Inflammatory macrophage treated with lipopolysaccharide for 4 hours (primary cell): ENCODE results near the gene ETFA.

Experiments used
- DNase-seq: peaks from one replicate; pipeline ENCODE4 v3.0.0-alpha.2; 2020

ETFA gene

DNA sequence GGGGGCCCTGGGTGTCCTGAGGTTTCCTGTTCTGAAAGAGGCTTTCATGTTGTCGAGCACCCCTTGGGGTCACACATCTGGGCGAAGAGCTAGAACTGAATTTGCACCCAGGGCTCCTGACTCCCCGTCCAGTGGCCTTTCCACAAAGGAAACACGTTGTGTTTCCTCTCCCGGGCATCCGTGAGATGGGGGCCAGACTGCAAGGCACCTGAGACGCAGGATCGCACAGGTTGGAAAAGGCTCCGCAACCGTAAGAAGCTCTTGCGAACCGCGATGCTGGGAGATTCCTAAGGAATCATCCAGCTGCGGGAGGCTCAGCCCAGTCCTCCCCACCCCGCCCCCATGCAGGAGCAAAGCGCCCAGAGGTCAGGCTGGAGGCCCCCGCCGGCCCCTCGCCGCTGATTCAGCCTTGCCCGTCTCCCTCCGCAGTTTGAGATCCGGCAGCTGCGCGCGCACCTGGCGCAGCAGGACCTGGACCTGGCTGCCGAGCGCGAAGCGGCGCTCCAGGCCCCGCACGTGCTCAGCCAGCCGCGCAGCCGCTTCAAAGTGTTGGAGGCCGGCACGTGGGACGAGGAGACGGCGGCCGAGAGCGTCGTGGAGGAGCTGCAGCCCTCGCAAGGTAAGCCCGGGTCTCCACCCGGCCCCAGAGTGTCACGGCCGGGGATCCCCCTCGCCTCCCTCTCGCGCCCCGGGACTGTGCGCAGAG is 119.6 kb downstream of the ETFA start:
- no peak for DNase-seq

DNA sequence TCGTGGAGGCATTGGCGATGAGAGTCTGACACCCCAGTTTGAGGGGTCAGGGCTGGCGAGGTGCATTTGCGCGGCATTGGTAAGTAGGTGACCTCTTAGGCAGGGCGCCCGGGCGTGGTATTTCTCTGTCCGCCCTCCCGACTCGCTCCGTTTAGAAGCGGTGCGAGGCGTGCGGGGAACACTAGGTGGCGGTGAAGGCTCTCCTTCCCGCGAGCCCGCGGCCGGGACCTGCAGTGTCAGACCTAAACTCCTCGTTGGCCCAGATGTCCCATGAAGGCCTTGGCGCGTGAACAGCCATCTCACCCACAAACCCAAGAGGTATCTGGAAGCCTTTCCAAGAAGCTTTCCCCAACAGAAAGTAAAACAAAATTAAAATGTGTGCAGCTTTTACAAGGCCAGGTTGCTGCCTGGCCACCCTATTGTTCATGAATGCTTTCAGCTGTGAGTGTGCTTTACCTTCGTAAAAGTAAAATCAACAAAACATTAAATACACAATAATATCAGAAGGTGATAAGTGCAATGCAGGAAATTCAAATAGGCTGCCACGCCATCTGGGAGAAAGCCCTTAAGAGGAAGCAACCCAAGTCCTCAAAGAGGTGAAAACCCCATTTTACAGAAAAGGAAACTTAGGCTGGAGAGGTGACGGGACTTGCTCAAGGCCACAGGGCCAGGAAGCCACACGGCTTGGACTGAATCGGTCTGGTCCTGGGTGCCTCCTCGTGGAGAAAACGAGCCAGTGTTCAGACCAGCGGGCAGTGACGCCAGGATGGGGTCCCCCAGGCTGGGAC is 120.3 kb downstream of the ETFA start:
- peak; percentile 64 for DNase-seq

DNA sequence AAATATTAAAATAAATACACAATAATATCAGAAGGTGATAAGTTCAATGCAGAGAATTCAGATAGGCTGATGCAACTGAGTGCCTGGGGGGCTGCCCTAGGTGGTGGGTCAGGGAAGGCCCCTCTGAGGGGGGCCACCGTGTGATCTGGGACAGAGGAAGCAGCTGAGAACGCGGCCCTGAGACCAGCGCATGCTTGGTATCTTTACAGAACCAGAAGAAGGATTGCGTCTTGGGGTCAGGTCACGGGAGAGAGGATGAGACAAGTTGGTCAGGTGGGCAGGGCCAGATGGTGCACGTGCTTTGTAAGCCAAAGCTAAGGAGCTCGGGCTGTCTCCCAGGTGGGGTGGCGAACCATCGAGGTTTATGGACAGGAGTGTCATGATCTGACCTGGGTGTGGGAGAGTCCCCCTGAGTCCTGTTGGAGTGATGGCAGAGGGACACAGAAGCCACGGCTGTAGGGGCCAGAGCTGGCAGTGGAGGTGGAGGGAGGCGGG is 121.2 kb downstream of the ETFA start:
- DNase-seq: peak; percentile 7

DNA sequence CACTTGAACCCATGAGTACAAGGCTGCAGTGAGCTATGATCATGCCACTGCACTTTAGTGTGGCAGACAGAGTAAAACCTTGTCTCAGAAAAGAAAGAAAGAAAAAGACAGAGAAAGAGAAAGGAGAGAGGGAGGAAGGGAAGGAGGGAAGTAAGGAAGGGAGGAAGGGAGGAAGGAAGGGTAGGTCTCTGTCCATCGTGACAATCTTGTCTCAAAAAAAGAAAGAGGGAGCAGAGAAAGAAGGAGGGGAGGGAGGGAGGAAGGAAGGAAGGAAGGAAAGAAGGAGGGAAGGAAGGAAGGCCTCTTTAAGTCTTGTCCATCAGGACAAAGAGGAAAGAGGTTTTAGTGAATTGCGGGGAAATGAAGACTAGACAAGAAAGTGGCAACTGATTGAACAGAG is 122.2 kb downstream of the ETFA start:
- no peak for DNase-seq

DNA sequence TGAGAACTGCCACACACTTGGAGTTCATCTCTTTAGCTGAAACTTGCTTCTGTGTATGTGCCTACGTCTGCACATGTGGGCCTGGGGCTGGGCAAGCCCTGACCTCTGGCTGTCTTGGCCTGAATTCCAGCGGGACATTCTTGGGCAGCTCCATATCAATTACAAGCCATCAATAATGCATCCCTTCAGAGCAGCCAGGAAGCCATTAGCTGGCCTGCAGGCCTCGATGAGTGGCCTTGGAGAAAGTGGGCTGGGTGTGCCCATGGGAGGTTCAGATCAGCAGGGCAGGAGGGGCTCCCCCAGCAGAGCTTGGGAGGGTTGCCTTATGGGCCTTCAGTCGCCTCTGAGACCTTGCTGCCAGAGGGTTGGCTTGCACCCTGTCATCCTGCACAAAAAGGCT is 124.1 kb downstream of the ETFA start:
- DNase-seq: no peak

DNA sequence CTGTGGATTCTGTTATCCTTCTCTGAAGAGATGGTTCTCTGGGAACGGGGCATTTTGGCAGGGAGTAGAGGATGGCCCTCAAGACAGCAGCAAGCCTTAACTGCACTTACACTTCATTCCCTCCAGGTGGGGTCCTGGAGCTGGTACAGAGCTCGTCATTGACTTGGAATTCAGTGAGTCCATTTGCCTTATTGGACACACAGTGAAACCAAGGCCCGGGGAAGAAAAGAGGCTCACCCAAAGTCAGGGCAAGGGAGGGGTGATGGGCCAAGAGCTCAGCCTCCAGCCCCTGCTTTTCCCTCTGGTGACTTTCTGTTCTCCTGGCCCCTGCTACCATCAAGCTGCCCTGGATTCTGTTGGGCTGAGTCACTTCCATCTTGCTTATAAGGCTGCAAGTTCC is 125.6 kb downstream of the ETFA start:
- peak; percentile 27 for DNase-seq

DNA sequence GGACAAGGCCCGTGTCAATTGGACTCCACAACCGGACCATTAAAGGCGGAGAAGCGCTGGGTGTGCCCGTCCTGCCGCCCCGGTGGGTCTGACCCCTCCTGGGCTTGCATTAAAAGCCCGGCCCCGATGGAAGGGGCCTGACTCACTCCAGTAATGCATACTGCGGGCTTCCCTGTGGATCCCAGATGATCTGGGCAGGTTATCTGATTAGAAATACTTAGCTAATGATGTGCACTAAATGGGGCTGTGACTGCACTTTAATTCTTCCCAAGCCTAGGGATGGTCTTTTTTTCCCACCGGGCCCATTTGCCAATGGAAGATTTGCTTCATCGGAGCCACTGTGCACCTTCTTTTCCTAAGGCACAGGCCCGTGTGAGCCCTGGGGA is 126.6 kb downstream of the ETFA start:
- no peak for DNase-seq

DNA sequence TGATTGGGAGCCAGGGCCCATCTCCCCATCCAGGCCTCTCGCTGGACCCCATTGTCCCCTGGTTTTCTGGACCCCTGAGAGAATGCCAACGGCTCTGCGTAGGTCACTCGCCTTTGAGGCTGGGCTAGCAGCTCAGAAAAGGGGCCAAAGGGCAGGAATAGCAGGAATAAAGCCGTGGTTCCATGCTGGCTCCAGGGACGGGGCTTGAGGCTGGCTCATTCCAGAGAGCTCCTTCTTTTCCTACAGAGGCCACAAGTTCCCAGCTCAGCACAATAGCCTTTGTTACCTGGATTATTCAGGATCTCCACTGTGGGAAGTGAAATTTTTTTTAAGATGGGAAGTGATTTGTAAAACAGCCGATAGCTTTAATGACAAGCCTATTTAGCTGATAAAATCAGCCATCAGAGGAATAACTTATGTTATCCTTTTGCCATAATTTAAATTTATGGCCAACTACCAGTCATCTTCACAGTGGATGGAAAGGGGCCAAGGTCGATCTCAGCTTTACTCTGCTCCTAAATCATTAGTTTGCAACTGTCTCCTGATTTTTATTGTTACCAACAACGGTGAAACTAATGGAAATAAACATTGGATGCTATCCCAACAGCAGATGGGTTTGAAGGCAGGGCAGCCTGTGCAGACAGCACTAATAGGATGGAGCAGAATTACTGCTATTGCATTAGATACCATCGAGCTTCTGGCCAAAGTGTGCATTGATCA is 127.2 kb downstream of the ETFA start:
- DNase-seq: no peak

DNA sequence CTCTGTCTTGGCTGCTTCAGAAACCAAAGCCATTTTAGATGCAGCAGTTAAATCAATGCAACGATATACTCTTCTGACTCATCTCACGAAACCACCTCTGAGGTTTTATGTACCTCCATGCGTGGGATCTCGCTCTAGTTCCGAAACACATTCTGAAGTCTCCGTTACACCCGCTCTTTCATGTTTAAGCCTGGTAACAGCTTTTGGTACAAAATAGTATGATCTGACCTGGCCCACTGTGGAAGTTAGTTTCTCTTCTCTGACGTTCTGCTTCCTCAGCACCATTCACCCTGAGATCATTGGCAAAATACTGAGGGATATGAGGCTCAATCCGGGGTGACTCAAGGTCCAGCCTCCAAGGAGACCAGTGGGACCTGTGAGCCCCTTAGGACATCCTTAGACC is 129.6 kb downstream of the ETFA start:
- DNase-seq: no peak

DNA sequence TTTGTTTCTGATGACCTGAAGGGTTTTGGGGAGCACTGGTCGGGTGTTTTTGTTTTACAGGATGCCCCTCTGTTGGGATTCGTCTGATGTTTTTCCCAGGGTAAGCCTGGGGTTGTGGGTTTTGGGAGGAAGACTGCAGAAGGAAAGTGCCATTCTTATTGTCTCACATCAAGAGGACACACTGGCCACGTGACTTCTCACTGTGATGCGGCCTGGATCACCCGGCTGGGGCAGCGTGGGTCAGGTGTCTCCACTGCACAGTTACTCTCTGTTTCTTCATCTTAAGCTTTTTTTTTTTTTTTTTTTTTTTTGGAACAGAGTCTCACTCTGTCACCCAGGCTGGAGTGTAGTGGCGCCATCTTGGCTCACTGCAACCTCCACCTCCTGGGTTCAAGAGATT is 130.9 kb downstream of the ETFA start:
- no peak for DNase-seq

DNA sequence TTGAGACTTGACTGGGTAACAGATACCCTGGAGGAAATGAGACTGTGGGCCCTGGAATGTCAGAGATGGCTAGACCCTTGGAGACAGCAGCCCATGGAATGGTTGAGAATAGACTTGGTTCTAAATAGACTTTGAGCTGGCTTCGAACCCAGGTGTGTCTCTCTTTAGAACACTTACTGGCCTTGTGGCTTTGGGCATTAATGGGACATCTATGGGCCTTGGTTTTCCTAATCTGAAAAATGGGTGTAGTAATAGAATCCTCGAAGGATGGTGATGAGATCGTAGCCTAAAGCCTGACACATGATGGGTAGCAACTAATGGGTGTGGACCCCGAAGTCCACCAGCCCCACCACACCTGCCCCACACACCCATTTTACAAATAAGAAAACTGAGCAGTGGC is 132.2 kb downstream of the ETFA start:
- DNase-seq: no peak

DNA sequence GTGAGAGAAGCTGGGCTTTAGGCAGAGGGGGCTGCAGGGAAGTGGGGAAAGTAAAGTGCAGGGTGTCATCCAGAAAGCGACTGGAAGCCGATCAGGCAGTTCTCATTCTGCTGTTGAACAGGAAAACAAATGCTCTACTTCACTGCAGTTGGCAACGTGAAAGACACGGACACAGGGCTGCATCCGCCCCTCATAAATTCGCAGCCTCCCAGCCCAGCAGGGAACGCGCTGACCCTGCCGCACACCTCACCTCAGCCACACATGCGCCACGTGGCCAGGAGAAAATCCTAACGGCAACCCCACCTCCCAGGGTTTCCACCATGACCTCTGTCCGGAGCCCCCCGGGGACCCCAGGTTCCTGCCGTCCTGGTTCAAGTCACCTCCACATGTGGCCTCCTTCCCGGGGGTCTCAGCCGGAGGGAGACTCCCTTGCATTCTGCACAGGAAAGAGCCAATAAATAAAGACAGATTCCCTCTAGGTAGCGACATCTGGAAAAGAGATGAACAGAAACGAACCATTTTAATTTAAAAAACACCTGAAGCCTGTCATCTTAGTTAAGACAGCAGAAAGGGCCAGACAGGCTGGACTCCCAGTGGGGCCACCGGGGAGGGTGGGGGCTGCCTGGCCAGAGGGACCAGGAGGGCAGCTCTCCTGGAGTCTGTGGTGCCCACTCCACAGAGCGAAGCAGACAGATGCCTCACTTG is 132.8 kb downstream of the ETFA start:
- no peak for DNase-seq

DNA sequence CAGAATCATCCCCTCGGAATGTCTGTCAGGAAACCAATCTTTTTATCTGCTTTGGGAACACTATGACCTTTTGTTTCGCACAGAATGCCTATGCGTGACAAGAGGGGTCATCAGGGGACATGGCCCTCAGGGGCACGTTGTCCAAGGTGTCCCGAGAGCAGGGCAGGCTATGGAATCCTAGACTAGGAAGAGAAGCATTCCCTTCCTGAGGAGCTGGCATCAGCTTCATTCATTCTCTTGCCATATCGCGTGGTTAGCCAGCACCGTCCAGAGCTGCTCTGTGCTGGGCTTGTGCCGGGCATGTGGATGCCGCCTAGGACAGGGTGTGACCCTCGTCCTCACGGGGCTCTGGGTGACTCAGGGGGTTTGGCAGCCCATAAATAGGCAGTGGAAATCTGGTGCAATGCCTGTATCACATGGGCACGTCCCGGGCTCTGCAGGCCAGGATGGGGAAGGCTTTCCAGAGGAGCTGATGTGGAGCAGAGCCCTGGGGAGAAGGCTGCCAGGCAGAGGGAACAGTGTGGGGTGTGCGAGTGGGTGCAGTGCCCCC is 133.7 kb downstream of the ETFA start:
- no peak for DNase-seq

DNA sequence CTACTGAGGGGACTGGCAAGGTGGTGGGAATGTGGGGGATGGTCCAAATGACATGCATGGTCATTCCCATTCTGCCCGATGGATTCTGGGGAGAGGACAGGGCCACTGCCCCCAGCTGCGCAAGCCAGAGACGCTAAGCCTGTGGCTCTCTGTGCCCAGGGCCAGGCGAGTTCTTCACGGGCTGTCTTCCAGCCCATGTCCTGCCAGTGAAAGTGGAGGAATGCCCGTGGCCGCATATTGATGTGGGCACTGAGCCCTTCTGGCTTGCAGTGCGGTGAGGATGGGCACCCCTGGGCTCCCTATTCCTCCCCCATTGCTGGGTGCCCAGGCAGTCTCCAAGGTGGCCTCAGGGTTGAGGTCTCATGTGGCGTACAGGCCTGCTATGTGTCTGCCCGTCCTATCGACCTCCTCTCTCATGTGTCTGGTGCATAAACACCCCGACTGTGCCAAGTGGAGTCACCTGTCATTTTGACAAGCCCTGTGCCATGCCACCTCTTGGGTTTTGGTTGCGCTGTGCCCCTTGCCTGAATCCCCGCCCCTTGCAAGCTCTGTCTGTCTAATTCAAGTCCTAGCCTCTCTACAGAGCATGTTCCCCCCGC is 134.7 kb downstream of the ETFA start:
- DNase-seq: no peak

DNA sequence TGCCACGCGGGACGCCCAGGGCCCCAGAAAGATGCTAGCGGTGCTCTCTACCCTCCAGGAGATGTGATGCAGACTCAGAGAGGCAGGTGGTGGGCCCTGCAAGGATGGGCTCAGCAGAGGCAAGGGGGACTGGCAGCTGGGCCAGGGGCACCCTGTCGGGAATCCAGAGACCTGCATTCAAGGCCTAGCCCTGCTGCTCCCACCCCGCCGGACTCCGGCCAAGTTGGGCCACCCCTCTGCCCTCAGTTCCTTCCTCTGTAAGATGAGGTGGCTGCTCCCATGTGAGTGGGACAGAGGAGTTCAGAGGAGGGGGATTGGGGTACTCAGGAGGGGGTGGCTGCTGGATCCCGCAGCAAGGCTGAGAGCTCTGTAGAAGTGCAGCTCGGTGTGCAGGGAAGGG is 135.2 kb downstream of the ETFA start:
- DNase-seq: no peak

DNA sequence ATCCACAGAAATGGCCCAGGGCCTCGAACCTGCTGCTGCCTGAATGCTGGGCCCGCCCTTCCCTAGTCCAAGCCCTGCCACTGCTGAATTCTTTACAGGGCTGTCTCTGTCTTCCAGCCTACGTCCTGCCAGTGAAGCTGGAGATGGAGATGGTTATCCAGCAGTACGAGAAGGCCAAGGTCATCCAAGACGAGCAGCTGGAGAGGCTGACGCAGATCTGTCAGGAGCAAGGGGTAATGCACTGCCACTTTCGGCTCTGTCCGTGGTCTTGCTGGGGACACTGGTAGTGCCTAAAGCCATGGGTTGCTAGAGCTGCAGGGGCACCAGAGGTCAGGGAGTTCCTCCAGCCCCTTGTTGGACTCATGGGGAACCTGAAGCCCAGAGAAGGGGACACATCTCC is 135.8 kb downstream of the ETFA start:
- DNase-seq: no peak

DNA sequence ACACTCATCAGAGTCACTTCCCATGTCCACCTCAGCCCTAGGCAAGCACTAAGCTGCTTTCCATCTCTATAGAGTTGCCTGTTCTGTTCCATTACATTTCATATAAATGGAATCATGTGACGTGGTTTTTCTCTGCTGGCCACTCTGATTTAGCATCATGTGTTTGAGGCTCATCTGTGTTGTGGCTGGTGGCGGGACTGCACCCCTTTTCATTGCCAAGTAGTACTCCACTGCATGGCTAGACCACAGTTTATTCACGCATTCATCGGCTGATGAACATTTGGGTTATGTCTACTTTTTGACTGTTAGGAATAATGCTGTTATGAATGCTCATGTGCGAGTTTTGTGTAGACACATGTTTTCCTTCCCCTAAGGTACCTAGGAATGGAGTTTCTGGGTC is 136.6 kb downstream of the ETFA start:
- no peak for DNase-seq

DNA sequence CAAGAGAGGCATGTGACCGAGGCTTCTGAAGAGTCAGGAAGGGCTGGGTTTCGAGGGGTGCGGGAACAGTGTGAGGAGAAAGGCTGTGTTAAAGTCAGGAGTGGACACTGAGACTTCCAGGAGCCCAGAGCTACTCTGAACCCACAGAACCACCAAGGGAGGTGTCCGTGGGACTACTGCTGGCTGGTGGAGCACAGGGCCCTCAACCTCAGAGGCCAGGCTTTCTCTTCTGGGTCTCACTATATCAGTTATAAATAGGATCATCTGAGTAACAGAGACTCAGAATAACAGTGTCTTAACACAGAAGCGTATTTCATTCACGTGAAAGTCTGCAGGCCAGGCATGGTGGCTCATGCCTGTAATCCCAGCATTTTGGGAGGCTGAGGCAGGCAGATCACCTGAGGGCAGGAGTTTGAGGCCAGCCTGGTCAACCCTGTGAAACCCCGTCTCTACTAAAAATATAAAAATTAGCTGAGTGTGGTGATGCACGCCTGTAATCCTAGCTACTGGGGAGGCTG is 137.9 kb downstream of the ETFA start:
- DNase-seq: no peak

DNA sequence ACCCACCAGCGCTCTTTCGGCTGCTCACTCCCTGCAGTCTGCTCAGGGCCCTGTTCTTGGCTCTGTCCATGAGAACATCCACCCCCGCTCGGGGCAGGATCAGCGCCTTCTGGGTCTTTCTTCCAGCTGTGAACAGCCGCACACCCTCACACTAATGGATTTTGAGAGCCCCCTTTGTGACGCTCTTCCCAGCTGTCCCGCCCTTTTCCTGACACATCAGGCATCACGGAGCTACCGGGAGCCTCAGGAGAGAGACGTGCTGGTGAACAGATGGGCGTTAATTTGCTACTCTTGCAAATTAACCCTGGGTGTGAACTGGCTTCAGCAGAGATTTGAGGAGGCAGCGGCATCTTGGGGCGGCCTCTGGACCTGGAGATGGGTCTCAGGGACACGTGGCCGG is 138.5 kb downstream of the ETFA start:
- no peak for DNase-seq

DNA sequence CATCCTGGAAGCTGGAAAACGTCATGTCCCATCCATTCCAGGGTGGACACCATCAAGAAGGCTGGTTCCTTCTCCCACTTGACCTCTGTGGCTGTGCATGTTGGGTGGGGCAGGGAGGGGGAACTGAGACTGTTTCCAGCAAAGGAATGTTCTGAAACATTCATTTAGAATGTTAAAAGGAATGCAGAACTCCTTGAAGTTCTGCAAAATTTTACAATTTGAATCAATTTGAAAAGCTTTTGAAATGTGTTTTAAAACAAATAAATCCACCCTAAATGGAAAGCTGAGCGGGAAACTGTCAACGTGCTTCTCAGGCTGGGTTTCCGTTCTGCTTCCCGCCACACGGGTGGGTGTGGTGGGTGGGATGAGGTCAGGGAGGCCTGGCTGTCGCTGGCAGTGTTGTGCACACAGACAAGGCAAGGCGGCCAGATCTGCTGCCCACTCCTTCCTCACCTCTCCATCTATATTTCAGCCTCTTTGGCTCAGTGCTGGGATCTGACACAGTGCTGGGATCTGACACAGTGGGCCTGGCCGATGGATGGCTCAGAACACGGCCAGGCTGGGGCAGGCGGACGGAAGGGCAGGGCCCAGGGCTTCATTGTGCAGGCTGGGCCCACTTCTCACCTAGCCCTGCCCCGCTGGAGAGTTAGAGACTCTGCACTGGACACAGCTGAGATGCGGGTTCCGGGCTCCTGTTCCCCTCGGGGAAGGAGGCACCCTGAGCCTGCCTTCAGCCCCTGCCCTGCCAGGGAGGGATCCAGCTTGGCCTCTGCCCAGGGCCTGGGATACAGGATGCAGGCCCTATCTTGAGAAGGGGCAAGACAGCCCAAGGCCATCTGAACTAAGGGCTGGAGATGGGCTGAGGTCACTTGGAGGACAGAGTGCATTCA is 141.1 kb downstream of the ETFA start:
- DNase-seq: peak; percentile 72

DNA sequence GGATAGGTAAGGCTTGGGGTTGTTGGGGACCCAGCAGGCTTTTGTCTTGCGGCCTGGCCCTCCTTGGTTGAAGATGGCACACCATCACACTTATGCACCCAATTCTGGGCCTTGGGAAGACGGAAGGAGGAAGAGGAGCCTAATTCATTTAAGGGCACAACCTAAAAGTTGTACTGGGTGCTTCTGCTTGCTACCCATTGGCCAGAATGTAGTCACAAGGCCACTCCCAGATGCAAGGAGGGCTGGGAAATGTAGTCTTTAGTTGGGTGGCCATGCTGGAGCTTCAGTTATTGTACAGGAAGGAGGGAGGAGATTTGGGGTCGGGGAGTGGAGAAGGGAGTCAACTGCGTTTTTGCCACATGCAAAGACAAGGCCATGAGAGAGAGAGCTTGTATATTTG is 142.3 kb downstream of the ETFA start:
- DNase-seq: peak; percentile 58
